GM08714 (cell line): ENCODE measurements around the gene POLR3K.

Experiments
- H3K4me3 ChIP-seq: fragments of 200-500 bp; sonication (Bioruptor generic); 2 replicates; pipeline ENCODE4 v1.5.1; 2014; ENCODE audit warnings: mild to moderate bottlenecking, low read length, inconsistent platforms
- ZNF274 ChIP-seq: IDR thresholded peaks from 2 replicates; pipeline ENCODE4 v1.6.1; 2012; ENCODE audit warnings: mild to moderate bottlenecking, low read depth, low read length

Gene POLR3K

DNA sequence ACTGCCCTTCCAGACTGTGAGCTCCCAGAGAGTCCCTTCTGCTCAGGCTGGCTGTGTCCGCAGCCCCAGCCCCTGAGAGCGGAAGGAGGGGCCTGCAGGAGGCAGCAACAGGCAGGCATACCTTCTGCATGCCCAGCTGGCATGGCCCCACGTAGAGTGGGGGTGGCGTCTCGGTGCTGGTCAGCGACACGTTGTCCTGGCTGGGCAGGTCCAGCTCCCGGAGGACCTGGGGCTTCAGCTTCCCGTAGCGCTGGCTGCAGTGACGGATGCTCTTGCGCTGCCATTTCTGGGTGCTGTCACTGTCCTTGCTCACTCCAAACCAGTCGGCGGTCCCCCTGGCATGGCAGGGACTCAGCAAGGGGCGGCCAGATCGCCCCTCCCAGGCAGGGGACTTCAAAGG, 10.1 kb upstream of the POLR3K start:
- no peak overlapping the region for H3K4me3 ChIP-seq
- TF ChIP-seq ZNF274 = no peak

GRCh38 chr16:62968-63391, 9.6 kb upstream of the POLR3K start:
- no peak overlapping the region for H3K4me3 ChIP-seq
- TF ChIP-seq ZNF274 = no peak

- no peak for TF ChIP-seq ZNF274
- no peak overlapping the region for H3K4me3 ChIP-seq
Observed at GRCh38 chr16:62283-62967, 9.0 kb upstream of the POLR3K start.

- H3K4me3 ChIP-seq = no peak overlapping the region
- TF ChIP-seq ZNF274 = no peak
Observed at GRCh38 chr16:61879-62281, 8.5 kb upstream of the POLR3K start.

DNA sequence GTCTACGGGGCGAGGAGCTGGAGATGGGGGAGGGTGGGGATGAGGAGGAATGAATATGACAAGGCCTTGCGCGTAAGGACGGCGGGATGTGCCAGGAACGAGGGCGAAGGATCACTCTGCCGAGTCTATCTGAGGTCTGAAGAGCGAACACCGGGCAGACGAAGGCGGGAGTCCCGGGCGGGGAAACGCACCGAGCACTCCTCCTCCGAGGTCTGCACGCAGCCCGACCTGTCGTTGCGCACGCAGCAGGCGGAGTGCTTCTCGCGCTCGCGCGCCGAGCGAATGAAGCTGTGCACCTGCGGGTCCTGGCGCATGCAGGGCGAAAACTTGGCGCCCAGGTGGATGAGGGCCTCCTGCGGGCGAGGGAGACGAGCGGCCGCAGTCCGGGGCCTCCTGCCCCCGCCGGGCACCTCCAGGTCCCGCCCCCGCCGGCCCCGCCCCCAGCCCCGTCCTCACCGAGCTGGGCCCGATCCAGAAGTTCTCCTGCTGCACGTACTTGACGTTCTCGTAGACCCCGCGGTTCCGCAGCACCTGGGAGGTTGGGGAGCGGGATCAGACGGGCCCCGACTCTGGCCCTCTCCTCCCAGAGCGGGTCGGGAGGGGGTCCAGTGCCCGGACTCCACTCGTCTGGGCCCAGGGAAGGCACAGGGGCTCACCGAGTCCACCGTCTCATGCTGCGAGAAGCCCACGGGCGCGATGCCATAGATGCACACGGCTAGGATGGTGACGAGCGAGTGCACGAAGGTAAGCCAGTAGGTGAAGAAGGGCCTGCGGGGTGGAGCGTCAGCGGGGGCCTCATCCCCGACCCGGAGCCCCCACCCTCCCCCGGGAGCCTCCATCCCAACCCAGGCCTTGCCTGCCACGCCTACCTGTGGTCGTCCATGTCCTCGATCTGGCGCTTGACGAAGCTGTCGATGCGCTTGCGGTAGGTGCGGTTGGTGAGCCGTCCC, 7.8 kb upstream of the POLR3K start:
- TF ChIP-seq ZNF274 = no peak
- no peak overlapping the region for H3K4me3 ChIP-seq

DNA sequence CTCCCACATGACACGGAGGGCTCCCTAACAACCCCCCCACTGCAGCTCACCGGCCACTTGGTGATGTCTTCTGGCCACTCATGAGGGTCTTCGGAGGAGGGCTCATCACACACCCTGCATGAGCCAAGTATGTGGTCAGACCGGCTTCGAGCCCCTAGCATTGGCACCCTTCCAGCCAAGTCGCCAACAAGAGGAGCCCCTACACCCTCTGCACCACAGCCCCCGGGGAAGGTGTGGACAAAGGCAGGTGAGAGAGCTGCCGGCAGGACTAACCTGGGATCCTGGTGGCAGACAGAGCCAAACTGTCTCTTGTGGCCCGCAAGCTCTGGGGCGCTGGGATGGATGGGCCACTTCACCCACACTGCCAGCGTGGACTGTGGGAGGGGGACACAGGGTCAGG, 6.8 kb upstream of the POLR3K start:
- no peak overlapping the region for H3K4me3 ChIP-seq
- TF ChIP-seq ZNF274 = no peak

GRCh38 chr16:59440-60059, 6.1 kb upstream of the POLR3K start:
- TF ChIP-seq ZNF274 = no peak
- no peak overlapping the region for H3K4me3 ChIP-seq

DNA sequence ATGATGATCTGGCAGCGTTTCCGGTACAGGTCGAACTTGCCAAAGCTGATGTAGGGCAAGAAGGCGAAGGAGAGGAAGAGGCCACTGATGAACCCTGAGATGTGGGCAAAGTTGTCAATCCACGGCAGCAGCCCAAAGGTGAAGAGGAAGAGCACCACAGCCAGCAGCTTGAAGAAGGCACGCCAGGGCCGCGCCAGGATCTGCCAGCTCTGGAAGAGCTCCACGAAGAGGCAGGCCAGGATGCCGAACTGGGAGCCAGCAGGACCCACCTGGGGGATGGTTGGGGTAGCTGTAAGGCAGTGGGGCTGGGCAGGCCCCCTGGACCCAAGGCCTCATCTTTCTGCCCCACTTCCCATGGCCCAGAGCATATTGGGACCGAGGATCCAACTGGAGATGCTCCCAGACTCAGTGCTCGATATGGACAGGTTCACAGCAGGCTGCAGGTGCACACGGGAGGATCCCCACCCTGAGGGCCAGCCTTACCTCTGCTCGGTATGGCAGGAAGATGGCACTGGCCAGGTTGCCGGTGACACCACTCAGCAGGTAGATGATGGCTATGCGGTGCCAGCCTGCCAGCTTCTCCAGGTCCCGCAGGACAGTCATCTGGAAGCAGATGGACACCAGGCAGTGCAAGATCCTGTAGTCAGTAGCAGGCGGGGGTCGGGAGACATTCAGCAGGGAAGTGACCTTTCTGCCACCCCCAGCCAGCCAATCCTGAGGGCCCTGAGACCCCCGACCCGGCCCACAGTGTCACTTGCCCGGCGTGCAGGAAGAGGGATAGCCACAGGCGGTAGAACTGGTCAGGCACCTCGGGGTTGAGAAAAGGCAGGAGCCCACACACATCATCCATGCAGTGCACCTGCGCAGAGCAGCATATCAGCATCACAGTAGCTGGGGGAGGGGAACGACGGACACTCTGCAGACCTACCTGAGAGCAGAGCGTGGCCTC, 5.4 kb upstream of the POLR3K start:
- no peak for TF ChIP-seq ZNF274

DNA sequence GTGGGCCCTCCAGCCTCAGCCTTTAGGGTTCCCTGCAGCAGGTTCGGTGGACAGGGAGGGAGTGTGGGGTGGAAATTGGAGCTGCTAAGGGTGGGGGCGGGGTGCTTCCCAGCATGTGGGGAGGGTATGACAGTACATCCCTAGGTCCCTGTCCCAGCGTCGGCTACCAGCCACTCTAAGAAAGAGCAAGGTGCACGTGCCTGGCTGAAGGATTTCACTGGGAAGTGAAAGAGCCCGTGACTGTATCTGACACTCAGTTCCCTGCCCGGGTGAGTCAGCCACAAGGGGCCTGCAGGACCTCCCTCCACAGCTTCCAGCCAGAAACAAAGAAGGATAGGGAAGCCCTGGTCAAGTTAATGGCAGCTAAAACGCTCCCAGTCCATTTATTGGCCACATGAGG, 4.3 kb upstream of the POLR3K start:
- TF ChIP-seq ZNF274 = no peak
- H3K4me3 ChIP-seq = no peak overlapping the region

More for the DNA sequence above, 5.4 kb upstream of the POLR3K start:
- H3K4me3 ChIP-seq = no peak overlapping the region

DNA sequence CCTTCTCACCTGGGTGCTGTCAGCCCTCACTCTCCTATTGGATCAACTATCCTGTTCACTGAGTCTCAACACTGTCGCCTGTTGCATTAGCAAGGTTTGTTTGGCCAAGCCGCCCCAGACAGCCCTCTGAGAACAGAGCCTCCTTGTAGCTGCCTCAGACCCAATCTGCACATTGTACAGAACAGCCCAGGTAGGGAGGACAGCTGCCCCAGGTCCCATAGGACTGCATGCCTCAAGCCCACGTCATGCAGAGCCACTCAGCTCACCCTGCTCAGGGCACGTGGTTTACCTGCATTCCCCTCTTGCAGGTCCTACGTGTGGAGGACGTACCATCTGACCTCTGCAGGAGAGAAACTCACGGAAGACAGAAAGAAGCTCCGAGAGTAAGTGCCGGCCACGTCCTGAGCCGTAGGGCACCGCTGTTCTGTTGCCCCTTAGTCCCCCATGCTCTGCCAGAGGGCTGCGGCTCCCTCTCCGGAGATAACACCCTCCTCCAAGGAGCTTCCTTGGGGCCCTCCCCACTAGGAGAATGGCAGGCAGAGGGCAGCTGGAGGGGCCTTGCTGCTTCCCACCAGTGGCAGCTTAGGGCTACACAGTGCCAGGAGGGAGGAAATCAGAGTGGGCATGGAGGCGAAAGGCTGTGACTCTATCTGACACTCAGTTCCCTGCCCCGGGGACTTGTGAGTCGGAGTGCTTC, 3.0 kb upstream of the POLR3K start:
- no peak overlapping the region for H3K4me3 ChIP-seq
- TF ChIP-seq ZNF274 = no peak

DNA sequence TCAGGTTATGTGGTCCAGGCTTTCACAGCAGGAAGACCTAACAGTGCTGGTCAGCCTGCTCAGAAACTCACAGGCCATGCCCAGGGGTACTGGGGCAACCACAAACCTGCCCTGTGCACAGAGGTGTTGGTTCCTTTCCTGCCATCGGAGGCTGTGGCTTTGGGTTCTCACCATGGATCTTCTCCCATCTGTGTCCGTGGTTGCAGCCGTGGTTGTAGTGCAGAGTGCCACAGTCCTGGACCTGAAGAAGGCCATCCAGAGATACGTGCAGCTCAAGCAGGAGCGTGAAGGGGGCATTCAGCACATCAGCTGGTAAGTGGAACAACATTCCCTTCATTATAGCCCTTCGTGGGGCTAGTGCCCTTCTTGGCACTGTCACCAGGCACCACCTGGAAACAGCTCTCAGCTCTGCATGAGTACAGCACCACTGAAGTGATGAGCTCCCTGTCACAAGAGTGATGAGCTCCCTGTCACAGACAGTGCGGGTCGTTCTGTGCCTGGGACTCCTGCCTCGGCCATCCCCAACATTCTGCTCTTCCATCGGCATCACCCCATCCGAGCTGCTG, 2.2 kb upstream of the POLR3K start:
- H3K4me3 ChIP-seq = no peak overlapping the region
- TF ChIP-seq ZNF274 = no peak

- TF ChIP-seq ZNF274 = no peak
Observed at GRCh38 chr16:54237-54581, 801 bp upstream of the POLR3K start.

More at GRCh38 chr16:54237-54581, 801 bp upstream of the POLR3K start:
- peak overlapping the region; percentile 84 for H3K4me3 ChIP-seq
